Nephron progenitor cell (in vitro differentiated cells): ENCODE measurements around the gene DZANK1.

Experiments
- DNase-seq: peaks from one replicate; pipeline ENCODE4 v3.0.0; 2021
- H3K27ac Mint-ChIP-seq: 2 replicates; pipeline ENCODE4 v1.8.0; 2021; ENCODE audit warnings: mild to moderate bottlenecking, moderate library complexity, mixed read lengths
- H3K27me3 Mint-ChIP-seq: 2 replicates; pipeline ENCODE4 v1.8.0; 2021; ENCODE audit warnings: mild to moderate bottlenecking, low read depth, mixed read lengths; ENCODE audit not compliant: poor library complexity
- H3K36me3 Mint-ChIP-seq: 2 replicates; pipeline ENCODE4 v1.8.0; 2021; ENCODE audit warnings: low read depth, mixed read lengths
- H3K4me1 Mint-ChIP-seq: 2 replicates; pipeline ENCODE4 v1.8.0; 2021; ENCODE audit warnings: mixed read lengths
- H3K4me3 Mint-ChIP-seq: 2 replicates; pipeline ENCODE4 v1.8.0; 2021; ENCODE audit warnings: mild to moderate bottlenecking, moderate library complexity, mixed read lengths
- H3K9me3 Mint-ChIP-seq: 2 replicates; pipeline ENCODE4 v1.8.0; 2021; ENCODE audit warnings: mild to moderate bottlenecking, moderate library complexity, mixed read lengths
- CTCF ChIP-seq: fragments of 200-600 bp; sonication (generic); IDR thresholded peaks from 2 replicates; pipeline ENCODE4 v1.5.0; 2021; ENCODE audit warnings: antibody characterized with exemption

The DZANK1 gene

GRCh38 chr20:18430172-18430826, 36.5 kb downstream of the DZANK1 start:
- peaks cover 5% of the 10 kb centered on the region for H3K4me1 Mint-ChIP-seq
- no peak for DNase-seq
- H3K27me3 Mint-ChIP-seq: peaks cover 3% of the 10 kb centered on the region
- no peak overlapping the region for H3K27ac Mint-ChIP-seq
- H3K36me3 Mint-ChIP-seq: peaks cover 33% of the 10 kb centered on the region
- no peak overlapping the region for H3K4me3 Mint-ChIP-seq
- TF ChIP-seq CTCF: no peak
- no peaks in the 10 kb centered on the region for H3K9me3 Mint-ChIP-seq

GRCh38 chr20:18428490-18429173, 38.2 kb downstream of the DZANK1 start:
- H3K4me1 Mint-ChIP-seq: peaks cover 5% of the 10 kb centered on the region
- no peaks in the 10 kb centered on the region for H3K9me3 Mint-ChIP-seq
- TF ChIP-seq CTCF: no peak
- no peak overlapping the region for H3K4me3 Mint-ChIP-seq
- no peak overlapping the region for H3K27ac Mint-ChIP-seq
- H3K27me3 Mint-ChIP-seq: no peaks in the 10 kb centered on the region
- DNase-seq: no peak
- peaks cover 28% of the 10 kb centered on the region for H3K36me3 Mint-ChIP-seq

- H3K27me3 Mint-ChIP-seq: no peaks in the 10 kb centered on the region
- DNase-seq: no peak
- H3K4me3 Mint-ChIP-seq: no peak overlapping the region
- no peak overlapping the region for H3K27ac Mint-ChIP-seq
- peaks cover 37% of the 10 kb centered on the region for H3K36me3 Mint-ChIP-seq
- peaks cover 5% of the 10 kb centered on the region for H3K4me1 Mint-ChIP-seq
- no peak for TF ChIP-seq CTCF
- H3K9me3 Mint-ChIP-seq: no peaks in the 10 kb centered on the region
Observed at GRCh38 chr20:18427214-18427613, 39.6 kb downstream of the DZANK1 start.

GRCh38 chr20:18421608-18422007, 45.2 kb downstream of the DZANK1 start:
- no peak for TF ChIP-seq CTCF
- Mint-ChIP-seq H3K4me3 (no peak overlapping the region), H3K9me3 (no peaks in the 10 kb centered on the region), H3K27ac (no peak overlapping the region), H3K36me3 (peaks cover 23% of the 10 kb centered on the region), H3K27me3 (no peaks in the 10 kb centered on the region), H3K4me1 (peaks cover 6% of the 10 kb centered on the region)
- DNase-seq: no peak

GRCh38 chr20:18416486-18416885, 50.3 kb downstream of the DZANK1 start:
- H3K27me3 Mint-ChIP-seq: peaks cover 2% of the 10 kb centered on the region
- no peaks in the 10 kb centered on the region for H3K36me3 Mint-ChIP-seq
- DNase-seq: no peak
- peaks cover 30% of the 10 kb centered on the region for H3K4me1 Mint-ChIP-seq
- peak overlapping the region; percentile 16 for H3K27ac Mint-ChIP-seq
- no peaks in the 10 kb centered on the region for H3K9me3 Mint-ChIP-seq
- H3K4me3 Mint-ChIP-seq: no peak overlapping the region
- TF ChIP-seq CTCF: no peak

GRCh38 chr20:18414140-18414539, 52.7 kb downstream of the DZANK1 start:
- H3K36me3 Mint-ChIP-seq: peaks cover 15% of the 10 kb centered on the region
- peaks cover 30% of the 10 kb centered on the region for H3K4me1 Mint-ChIP-seq
- no peaks in the 10 kb centered on the region for H3K9me3 Mint-ChIP-seq
- no peak for DNase-seq
- no peak for TF ChIP-seq CTCF
- no peak overlapping the region for H3K4me3 Mint-ChIP-seq
- no peak overlapping the region for H3K27ac Mint-ChIP-seq
- peaks cover 2% of the 10 kb centered on the region for H3K27me3 Mint-ChIP-seq
